Measurements from ENCODE around the gene NEDD9.

NEDD9 gene

DNA sequence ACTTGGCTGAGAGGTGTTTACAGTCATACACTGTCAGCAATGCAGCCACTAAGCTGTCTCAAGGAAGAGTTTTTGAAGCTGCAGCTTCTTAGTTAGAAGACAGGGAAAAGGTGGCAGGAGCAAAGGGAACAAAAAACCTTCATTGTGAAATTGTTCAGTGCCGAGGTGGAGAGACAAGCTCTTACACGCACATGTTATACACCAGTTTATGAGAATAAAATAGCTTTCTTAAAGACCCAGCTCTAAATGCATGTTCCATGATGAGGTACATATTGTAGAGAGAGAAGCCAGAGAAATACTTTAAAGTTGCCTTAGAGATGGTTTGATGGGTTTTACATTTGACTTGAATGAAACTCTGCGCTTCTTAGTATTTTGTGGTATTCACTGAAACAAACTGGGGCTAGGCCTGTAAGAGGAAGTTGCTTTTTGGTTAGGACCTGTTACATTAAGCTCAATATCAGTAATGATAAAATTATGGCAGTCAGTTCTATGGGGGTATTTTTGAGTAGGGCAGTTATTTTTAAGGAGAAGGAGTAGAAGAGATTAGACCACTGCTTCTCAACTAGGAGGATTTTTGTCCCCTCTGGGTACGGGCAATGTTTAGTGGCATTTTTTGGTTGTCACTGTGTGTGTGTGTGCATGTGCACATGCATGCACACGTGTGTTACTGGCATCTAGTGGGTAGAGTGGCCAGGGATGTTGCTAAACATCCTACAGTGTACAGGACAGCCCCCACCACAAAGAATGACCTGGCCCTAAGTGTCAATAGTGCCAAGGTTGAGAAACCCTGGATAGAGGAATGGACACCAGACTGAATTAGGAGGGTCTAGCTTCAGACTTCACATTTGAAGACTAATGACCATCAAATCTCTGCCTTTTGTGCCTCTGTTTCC, 9.8 kb downstream of the NEDD9 start:
- no peak overlapping the region for H3K4me3 ChIP-seq (ENCODE audit: low read depth in 1 of 2, low read length in 1 of 2)
- peak overlapping the region; percentile 41 for H3K27ac ChIP-seq
- peaks cover 0 to 8% of the 10 kb centered on the region in 2 experiments for H3K4me1 ChIP-seq (ENCODE audit: control insufficient read depth in 1 of 2, insufficient read depth in 1 of 2, low read depth in 1 of 2, low read length in 1 of 2)
- H3K36me3 ChIP-seq: peaks cover 8% of the 10 kb centered on the region
- no peaks in the 10 kb centered on the region for H3K9me3 ChIP-seq
- no peaks in the 10 kb centered on the region for H3K27me3 ChIP-seq
- TF ChIP-seq, protein P1, sequence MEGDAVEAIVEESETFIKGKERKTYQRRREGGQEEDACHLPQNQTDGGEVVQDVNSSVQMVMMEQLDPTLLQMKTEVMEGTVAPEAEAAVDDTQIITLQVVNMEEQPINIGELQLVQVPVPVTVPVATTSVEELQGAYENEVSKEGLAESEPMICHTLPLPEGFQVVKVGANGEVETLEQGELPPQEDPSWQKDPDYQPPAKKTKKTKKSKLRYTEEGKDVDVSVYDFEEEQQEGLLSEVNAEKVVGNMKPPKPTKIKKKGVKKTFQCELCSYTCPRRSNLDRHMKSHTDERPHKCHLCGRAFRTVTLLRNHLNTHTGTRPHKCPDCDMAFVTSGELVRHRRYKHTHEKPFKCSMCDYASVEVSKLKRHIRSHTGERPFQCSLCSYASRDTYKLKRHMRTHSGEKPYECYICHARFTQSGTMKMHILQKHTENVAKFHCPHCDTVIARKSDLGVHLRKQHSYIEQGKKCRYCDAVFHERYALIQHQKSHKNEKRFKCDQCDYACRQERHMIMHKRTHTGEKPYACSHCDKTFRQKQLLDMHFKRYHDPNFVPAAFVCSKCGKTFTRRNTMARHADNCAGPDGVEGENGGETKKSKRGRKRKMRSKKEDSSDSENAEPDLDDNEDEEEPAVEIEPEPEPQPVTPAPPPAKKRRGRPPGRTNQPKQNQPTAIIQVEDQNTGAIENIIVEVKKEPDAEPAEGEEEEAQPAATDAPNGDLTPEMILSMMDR (IDR thresholded peaks at IDR 0.05): no peak

DNA sequence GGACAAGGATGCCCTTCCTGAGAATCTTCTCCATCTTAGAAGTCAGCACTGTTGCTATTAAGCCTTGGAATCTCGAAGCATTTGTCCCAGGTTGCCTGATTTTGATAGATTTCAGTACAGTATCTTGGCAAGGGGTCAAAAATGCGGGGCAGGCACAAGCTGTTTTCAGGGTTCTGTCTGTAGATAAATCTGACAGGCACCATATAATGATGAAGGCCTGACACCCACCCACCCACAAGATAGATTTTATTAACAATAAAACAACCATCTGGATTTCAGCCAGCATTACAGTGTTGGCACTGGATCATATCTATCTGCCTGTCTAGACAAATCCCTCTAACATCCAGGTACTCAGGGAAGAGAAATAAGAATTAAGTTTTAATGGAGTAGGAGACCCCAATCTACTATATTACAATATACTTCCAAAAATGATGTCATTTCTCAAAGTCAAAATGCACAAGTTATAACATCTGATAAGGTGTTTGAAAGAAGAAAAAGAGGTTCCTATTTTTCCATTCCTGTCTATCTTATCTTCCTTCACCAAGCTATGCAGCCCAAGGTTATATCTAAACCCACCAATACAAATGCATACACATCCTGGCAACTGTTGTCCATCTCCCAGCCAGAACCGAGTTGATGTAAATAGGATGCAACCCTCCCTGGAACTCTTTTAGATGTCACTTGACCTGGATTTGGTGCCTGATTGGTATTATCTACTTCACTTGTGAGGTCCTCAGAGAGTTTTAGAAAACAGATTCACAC, 10.7 kb downstream of the NEDD9 start:
- Histone ChIP-seq H3K27me3 (no peaks in the 10 kb centered on the region), H3K4me3 (ENCODE audit: low read depth in 1 of 2, low read length in 1 of 2) (no peak overlapping the region), H3K36me3 (peaks cover 8% of the 10 kb centered on the region), H3K4me1 (ENCODE audit: control insufficient read depth in 1 of 2, insufficient read depth in 1 of 2, low read depth in 1 of 2, low read length in 1 of 2) (peaks cover 0 to 8% of the 10 kb centered on the region in 2 experiments), H3K27ac (peak overlapping the region; percentile 41), H3K9me3 (no peaks in the 10 kb centered on the region)
- TF ChIP-seq, protein P1 (IDR thresholded peaks at IDR 0.05): no peak

DNA sequence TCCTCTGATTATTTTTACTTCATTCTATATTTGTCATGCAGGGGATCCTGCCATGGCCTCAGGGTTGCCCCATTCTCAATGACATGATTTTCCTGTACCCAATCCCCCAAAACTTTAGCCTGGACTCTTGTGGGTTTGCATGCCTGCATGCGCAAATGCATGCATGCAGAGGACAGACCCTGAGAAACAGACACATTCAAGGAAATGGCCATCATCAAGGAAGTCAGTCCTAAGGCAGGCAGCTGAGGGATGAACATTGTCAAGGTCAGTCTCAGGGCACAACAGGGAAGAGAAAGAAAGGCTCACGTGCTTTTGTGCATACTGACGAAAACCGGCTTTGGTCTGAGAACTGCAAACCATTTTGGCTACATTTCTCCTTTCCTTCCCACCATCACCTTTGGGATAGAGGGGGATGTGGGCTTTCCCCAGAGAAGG, 13.1 kb downstream of the NEDD9 start:
- Histone ChIP-seq H3K4me3 (ENCODE audit: low read depth in 1 of 2, low read length in 1 of 2) (no peak overlapping the region), H3K4me1 (ENCODE audit: control insufficient read depth in 1 of 2, insufficient read depth in 1 of 2, low read depth in 1 of 2, low read length in 1 of 2) (peaks cover 0 to 8% of the 10 kb centered on the region in 2 experiments), H3K27ac (peak overlapping the region; percentile 14), H3K27me3 (no peaks in the 10 kb centered on the region), H3K36me3 (peaks cover 23% of the 10 kb centered on the region), H3K9me3 (no peaks in the 10 kb centered on the region)
- TF ChIP-seq, protein P1 (IDR thresholded peaks at IDR 0.05): no peak

DNA sequence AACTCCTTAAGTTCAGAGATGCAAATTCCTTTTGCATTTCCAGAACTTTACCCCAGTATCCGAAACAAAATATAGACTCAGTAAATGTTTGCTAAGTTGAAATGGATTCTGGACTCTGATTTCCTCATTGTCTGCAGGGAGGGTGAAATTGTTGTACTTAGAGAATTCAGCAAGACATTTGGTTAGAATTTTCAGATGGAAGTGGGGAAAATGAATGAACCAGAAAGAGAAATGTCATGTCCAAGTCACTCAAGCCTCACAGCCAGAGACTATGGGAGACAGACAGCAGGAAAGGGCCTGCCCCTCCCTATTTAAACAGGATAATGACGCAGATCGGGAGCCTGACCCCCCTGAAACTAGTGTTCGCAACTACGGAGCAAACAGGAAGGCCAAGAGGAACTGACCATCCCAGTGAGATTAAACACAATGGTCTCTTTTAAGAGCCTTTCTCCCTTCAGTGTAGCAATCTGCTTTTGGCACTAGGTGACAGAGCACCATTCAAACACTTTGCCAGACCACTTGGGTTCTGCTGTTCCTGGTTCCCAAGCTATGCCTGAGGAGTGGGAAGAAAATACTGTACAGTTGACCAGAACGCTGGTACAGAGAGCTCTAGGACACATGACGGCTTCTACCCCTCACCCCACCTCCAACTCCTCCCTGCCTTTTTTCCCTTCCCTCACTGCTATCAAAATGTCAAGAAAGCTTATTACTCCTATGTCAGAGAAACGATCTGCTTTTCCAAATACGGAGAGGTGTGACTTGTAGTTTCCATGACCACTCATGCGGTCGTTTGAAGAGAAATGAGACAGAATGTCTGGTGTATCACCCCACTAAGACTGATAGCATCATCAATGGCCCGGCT, 13.7 kb downstream of the NEDD9 start:
- TF ChIP-seq, protein P1 (IDR thresholded peaks at IDR 0.05): no peak
- Histone ChIP-seq H3K36me3 (peaks cover 28% of the 10 kb centered on the region), H3K9me3 (no peaks in the 10 kb centered on the region), H3K4me3 (ENCODE audit: low read depth in 1 of 2, low read length in 1 of 2) (no peak overlapping the region), H3K27me3 (no peaks in the 10 kb centered on the region), H3K27ac (peak overlapping the region; percentile 14), H3K4me1 (ENCODE audit: control insufficient read depth in 1 of 2, insufficient read depth in 1 of 2, low read depth in 1 of 2, low read length in 1 of 2) (peaks cover 0 to 8% of the 10 kb centered on the region in 2 experiments)

DNA sequence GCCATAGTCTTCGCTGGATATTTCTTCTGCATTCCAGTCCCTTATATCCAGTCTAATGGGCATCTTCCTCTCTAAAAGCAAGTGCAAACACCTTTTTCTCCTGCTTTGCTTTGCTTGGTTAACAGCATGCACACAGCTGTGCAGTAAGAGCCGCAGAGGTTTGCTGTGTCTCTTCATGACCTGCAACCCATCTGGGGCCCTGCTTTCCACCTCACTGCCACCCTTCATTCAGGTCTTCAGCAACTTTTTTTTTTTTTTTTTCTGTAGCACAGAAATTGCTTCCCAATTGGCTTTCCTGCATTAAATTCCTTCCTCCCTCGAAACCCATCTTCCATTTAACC, 14.4 kb downstream of the NEDD9 start:
- Histone ChIP-seq H3K36me3 (peaks cover 35% of the 10 kb centered on the region), H3K4me1 (ENCODE audit: control insufficient read depth in 1 of 2, insufficient read depth in 1 of 2, low read depth in 1 of 2, low read length in 1 of 2) (peaks cover 0 to 8% of the 10 kb centered on the region in 2 experiments), H3K27me3 (no peaks in the 10 kb centered on the region), H3K9me3 (no peaks in the 10 kb centered on the region), H3K27ac (no peak overlapping the region), H3K4me3 (ENCODE audit: low read depth in 1 of 2, low read length in 1 of 2) (no peak overlapping the region)
- TF ChIP-seq, protein P1 (IDR thresholded peaks at IDR 0.05): no peak
